Immature natural killer cell (primary cell): Measurements from ENCODE around the gene DSCAM. TPM values are rescaled to one million over a fixed set of nuclear protein-coding genes. Genes with fewer than 3 reads are reported as not detected.

Source experiments
- DNase-seq, 3 donors: peaks; one replicate each; pipeline ENCODE4 v3.0.0; 2022; ENCODE audit warnings: mixed read lengths in 1 of 3
- H3K27ac Mint-ChIP-seq, 6 donors: one replicate each; pipeline ENCODE4 v1.8.0; 2020; ENCODE audit warnings: mixed read lengths in 6 of 6, mild to moderate bottlenecking in 5 of 6, inconsistent platforms in 4 of 6, moderate library complexity in 3 of 6
- H3K27me3 Mint-ChIP-seq, 3 donors: one replicate each; pipeline ENCODE4 v1.8.0; 2020 to 2021; ENCODE audit warnings: low read depth in 3 of 3, mild to moderate bottlenecking in 3 of 3, mixed read lengths in 3 of 3, moderate library complexity in 3 of 3, inconsistent platforms in 1 of 3
- H3K36me3 Mint-ChIP-seq, 3 donors: one replicate each; pipeline ENCODE4 v1.8.0; 2020; ENCODE audit warnings: mixed read lengths in 3 of 3, inconsistent platforms in 2 of 3, mild to moderate bottlenecking in 2 of 3
- H3K4me1 Mint-ChIP-seq, 2 donors: one replicate each; pipeline ENCODE4 v1.8.0; 2020; ENCODE audit warnings: inconsistent platforms in 2 of 2, mild to moderate bottlenecking in 2 of 2, mixed read lengths in 2 of 2, moderate library complexity in 1 of 2
- H3K4me3 Mint-ChIP-seq, 5 donors: one replicate each; pipeline ENCODE4 v1.8.0; 2020; ENCODE audit warnings: mild to moderate bottlenecking in 5 of 5, mixed read lengths in 5 of 5, inconsistent platforms in 3 of 5, moderate library complexity in 3 of 5
- H3K9me3 Mint-ChIP-seq, 6 donors: one replicate each; pipeline ENCODE4 v1.8.0; 2020; ENCODE audit warnings: mild to moderate bottlenecking in 6 of 6, mixed read lengths in 6 of 6, inconsistent platforms in 4 of 6, moderate library complexity in 3 of 6
- polyA plus RNA-seq, 3 donors: library from polyadenylated mRNA; unstranded; fragments of 300-500 nt; fragmentation: Illumina TruSeq; gene quantifications; one replicate each; pipeline ENCODE4 v1.2.3, GENCODE V29; 2021

The DSCAM gene
- polyA plus RNA-seq, 3 donors from 2014 or later: not detected

DNA sequence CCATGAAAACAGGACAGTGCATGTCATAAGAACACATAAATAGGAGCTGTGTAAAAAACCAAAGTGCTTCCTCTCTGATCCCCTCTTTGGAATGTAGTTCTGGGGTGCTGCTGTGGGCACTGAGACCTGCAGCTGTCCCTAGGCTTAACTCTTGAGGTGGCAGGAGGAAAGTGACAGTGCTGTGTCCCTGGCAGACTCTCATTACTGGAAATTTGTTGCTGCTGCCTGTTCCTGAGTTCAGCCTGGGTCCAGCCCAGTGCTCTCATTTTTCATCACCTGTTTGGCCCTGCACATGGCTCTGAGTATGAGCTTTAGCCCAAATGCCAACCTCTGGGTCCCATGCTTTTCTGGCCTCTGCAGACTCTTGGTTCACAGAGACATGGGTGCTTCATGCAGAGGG, 329.3 kb downstream of the DSCAM start:
- Mint-ChIP-seq H3K9me3 (peaks cover 0 to 9% (median 0%) of the 10 kb centered on the region in 6 donors), H3K4me1 (no peaks in the 10 kb centered on the region), H3K27me3 (no peaks in the 10 kb centered on the region), H3K36me3 (no peaks in the 10 kb centered on the region), H3K4me3 (no peak overlapping the region), H3K27ac (no peak overlapping the region)
- no peak for DNase-seq

DNA sequence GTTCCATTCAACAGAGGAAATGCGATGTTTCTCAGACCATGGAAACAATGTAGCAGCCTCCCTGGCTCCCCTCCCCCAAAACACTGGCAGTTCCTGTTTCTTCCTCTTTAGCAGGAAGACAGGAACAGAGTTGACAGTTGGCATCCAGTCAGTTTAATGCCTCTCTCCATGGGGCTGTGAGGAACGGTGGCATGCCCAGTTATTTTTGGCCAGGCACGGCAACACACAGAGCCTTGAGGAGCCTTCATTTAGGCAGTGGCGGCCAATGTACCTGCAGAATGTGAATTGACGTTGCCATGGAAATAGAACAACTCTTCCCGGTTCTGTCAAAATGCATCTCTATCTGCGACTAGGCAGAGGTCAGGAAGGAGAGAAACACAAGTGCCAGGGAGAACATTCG, 330.6 kb downstream of the DSCAM start:
- Mint-ChIP-seq H3K4me1 (no peaks in the 10 kb centered on the region), H3K36me3 (no peaks in the 10 kb centered on the region), H3K27me3 (no peaks in the 10 kb centered on the region), H3K9me3 (peaks cover 0 to 9% (median 0%) of the 10 kb centered on the region in 6 donors), H3K4me3 (no peak overlapping the region), H3K27ac (no peak overlapping the region)
- DNase-seq: no peak

DNA sequence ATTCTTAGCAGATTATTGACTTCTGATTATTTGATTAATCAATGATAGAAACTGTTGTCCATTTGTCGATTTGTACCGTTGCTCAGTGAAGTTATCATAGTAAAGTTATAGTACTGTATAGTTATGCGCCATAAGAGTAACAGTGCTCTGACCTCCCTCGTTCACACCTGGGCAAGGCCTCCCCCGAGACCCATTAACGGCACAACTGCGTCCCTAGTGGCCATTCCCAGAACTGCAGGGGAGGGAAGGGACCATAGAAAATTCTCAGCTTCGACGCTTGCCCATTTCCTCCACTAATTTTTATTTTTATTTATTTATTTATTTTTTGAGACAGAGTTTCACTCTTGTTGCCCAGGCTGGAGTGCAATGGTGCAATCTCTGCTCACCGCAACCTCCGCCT, 334.4 kb downstream of the DSCAM start:
- no peak overlapping the region for H3K4me3 Mint-ChIP-seq
- peaks cover 0 to 11% (median 3%) of the 10 kb centered on the region in 6 donors for H3K9me3 Mint-ChIP-seq
- no peak overlapping the region for H3K27ac Mint-ChIP-seq
- no peak for DNase-seq
- peaks cover 0 to 1% (median 0%) of the 10 kb centered on the region in 3 donors for H3K27me3 Mint-ChIP-seq
- H3K4me1 Mint-ChIP-seq: no peaks in the 10 kb centered on the region
- no peaks in the 10 kb centered on the region for H3K36me3 Mint-ChIP-seq

DNA sequence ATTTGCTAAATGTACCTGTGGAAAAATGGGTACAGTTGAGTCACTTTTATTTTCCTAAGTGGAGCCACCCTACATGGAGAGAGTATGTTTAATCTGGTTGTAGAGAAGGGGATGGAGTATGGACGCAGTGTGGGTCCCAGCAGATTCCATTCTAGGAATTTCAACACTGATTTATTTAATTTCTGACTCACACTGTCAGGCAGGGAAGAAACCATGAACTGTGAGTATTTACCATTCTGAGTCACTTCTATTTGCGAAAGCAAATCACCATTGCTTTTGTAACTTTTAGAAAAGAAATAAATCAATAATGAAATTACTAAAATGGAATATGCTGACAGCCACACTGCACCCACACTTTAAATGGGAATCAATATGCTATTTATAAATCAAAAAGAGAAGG, 339.0 kb downstream of the DSCAM start:
- Mint-ChIP-seq H3K4me3 (no peak overlapping the region), H3K4me1 (no peaks in the 10 kb centered on the region), H3K36me3 (no peaks in the 10 kb centered on the region), H3K9me3 (peaks cover 0 to 14% (median 1%) of the 10 kb centered on the region in 6 donors), H3K27me3 (peaks cover 0 to 1% (median 0%) of the 10 kb centered on the region in 3 donors), H3K27ac (no peak overlapping the region)
- DNase-seq: no peak

DNA sequence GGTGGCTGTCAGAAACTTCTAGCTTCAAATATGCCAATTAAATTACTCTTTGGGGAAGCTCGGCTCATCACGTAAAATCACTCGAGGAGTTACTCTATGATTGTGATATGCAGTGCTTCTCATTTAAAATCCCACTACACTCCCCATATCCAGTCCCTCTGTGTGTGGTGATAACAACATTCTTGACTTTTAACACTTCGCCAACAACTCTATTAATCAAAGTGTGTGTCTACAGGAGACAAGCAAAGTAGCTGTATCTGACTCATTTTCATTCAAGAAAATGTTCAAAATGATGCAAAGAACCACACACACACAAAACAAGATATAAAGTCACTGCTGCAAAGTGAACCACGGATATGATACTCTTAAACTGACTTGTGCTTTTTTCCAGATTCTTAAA, 341.3 kb downstream of the DSCAM start:
- Mint-ChIP-seq H3K4me1 (no peaks in the 10 kb centered on the region), H3K4me3 (no peak overlapping the region), H3K36me3 (no peaks in the 10 kb centered on the region), H3K27me3 (peaks cover 0 to 1% (median under 1%) of the 10 kb centered on the region in 3 donors), H3K27ac (no peak overlapping the region), H3K9me3 (peaks cover 0 to 16% (median 3%) of the 10 kb centered on the region in 6 donors)
- DNase-seq: no peak

DNA sequence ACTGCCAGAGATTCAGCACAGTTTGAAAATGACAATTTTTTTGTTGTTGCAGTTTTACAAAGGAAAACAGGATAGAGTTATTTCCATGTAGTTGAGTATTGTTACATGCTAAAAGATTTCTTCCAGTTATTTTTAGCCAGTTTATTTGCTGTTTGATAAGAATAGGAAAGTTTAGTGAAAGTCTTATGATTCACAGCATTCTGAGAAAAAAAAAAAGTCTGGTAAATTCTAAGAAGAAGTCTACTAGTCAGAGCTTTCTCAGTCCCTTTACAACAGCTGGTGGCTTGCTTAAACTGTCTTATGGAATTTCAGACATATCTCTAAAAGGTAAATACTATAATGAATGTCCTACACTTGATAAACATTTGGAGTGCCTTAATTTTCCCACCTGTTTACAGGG, 341.7 kb downstream of the DSCAM start:
- Mint-ChIP-seq H3K27me3 (peaks cover 0 to 2% (median 1%) of the 10 kb centered on the region in 3 donors), H3K4me1 (no peaks in the 10 kb centered on the region), H3K4me3 (no peak overlapping the region), H3K9me3 (peaks cover 0 to 19% (median 4%) of the 10 kb centered on the region in 6 donors), H3K27ac (no peak overlapping the region), H3K36me3 (no peaks in the 10 kb centered on the region)
- no peak for DNase-seq

DNA sequence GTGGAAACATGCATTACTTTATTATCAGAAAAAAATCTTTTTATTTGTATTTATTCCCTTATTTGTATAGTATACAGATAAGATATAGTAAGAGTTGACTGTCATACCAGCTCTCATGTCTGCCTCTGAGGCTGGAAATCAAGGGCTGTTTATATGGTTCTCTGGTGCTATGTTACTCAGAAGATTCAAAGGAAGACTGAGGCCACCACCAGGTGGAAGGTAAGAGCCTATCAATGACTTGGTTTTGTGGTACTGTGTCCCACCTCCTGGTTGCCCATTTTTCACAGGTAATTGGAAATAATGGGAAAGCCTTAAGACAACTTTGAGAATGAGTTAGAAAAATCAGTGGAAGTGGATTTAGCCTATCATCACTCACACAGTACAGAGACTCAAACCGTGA, 342.1 kb downstream of the DSCAM start:
- peaks cover 0 to 17% (median 5%) of the 10 kb centered on the region in 6 donors for H3K9me3 Mint-ChIP-seq
- no peak overlapping the region for H3K4me3 Mint-ChIP-seq
- H3K27ac Mint-ChIP-seq: no peak overlapping the region
- peaks cover 0 to 2% (median 1%) of the 10 kb centered on the region in 3 donors for H3K27me3 Mint-ChIP-seq
- no peak for DNase-seq
- H3K4me1 Mint-ChIP-seq: no peaks in the 10 kb centered on the region
- H3K36me3 Mint-ChIP-seq: no peaks in the 10 kb centered on the region

DNA sequence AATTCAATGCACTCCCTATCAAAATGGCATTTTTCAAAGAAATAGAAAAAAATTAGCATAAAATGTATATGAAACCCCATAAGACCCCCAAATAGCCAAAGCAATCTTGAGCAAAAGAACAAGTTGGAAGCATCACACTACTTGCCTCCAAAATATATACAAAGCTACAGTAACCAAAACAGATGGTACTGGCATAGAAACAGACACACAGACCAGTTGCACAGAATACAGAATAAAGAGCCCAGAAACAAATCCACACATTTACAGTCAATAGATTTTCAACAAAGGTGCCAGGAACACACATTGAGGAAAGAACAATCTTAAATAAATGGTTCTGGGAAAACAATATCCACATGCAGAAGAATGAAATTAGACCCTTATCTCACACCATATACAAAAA, 350.8 kb downstream of the DSCAM start:
- DNase-seq: no peak
- peaks cover 11 to 22% (median 17%) of the 10 kb centered on the region in 6 donors for H3K9me3 Mint-ChIP-seq
- peaks cover 0 to 4% (median 0%) of the 10 kb centered on the region in 3 donors for H3K36me3 Mint-ChIP-seq
- H3K27ac Mint-ChIP-seq: no peak overlapping the region
- peaks cover 0 to 2% (median 0%) of the 10 kb centered on the region in 3 donors for H3K27me3 Mint-ChIP-seq
- H3K4me1 Mint-ChIP-seq: no peaks in the 10 kb centered on the region
- H3K4me3 Mint-ChIP-seq: no peak overlapping the region

DNA sequence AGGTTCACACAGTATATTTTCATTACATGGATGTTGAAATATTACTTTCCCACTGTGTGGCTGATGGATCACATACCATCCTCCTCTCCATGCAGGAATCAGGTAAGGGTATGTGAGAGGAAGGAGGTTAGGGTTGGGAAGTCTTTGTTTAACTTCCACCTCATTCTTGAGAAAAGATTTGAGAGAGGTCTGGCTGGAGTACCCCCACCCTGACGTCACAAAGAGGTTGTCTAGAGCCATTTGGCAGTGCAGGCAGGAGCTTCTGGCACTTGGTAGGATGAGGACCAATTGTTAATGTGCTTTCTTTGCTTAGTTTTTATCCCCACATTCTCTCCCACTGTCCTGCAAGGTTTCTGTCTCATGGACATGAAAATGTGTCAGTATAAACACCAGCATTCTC, 356.6 kb downstream of the DSCAM start:
- Mint-ChIP-seq H3K27ac (no peak overlapping the region), H3K27me3 (no peaks in the 10 kb centered on the region), H3K4me3 (no peak overlapping the region), H3K4me1 (no peaks in the 10 kb centered on the region), H3K9me3 (peaks cover 12 to 25% (median 20%) of the 10 kb centered on the region in 6 donors), H3K36me3 (peaks cover 0 to 4% (median 0%) of the 10 kb centered on the region in 3 donors)
- DNase-seq: no peak

DNA sequence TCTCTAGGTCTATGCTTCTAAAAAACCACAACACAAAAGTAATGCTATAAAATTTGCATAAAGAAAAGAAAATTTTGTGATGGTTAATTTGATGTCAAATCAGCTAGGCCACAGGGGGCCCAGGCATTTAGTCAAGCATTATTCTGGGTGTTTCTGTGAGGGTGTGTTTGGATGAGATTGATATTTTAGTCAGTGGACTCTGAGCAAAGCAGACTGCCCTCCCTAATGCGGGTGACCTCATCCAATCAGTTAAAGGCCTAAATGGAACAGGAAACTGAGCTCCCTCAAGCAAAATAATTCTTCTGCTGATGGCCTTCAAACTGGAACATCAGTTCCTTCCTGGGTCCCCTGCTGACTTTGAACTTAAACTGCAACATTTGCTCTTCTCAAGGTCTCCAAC, 358.0 kb downstream of the DSCAM start:
- H3K27ac Mint-ChIP-seq: no peak overlapping the region
- H3K4me3 Mint-ChIP-seq: no peak overlapping the region
- H3K36me3 Mint-ChIP-seq: peaks cover 0 to 4% (median 0%) of the 10 kb centered on the region in 3 donors

DNA sequence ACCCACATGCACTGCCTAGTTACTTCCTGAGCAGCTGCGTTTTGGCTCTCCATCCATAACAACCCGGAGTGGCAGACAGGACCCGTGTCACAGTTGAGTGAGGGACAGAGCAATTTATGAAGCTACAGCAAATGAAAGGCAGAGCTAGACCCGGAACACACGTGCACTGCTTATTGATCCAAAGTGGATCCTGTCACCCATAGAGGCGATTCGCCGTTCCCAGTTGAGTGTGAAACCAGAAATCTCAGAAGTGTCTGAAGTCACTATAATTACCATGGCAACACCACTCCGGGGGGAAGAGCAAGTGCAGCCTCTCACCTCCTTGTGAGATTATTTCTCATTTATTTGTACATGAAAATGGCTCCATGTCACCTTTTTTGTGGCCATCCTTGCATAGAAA, 365.2 kb downstream of the DSCAM start:
- no peak for DNase-seq
- Mint-ChIP-seq H3K4me1 (no peaks in the 10 kb centered on the region), H3K27me3 (peaks cover 0 to 3% (median 0%) of the 10 kb centered on the region in 3 donors), H3K27ac (no peak overlapping the region), H3K36me3 (no peaks in the 10 kb centered on the region), H3K4me3 (no peak overlapping the region), H3K9me3 (peaks cover 0 to 6% (median 0%) of the 10 kb centered on the region in 6 donors)

More for the DNA sequence above, 358.0 kb downstream of the DSCAM start:
- Mint-ChIP-seq H3K9me3 (peaks cover 12 to 25% (median 19%) of the 10 kb centered on the region in 6 donors), H3K4me1 (no peaks in the 10 kb centered on the region), H3K27me3 (no peaks in the 10 kb centered on the region)
- no peak for DNase-seq

DNA sequence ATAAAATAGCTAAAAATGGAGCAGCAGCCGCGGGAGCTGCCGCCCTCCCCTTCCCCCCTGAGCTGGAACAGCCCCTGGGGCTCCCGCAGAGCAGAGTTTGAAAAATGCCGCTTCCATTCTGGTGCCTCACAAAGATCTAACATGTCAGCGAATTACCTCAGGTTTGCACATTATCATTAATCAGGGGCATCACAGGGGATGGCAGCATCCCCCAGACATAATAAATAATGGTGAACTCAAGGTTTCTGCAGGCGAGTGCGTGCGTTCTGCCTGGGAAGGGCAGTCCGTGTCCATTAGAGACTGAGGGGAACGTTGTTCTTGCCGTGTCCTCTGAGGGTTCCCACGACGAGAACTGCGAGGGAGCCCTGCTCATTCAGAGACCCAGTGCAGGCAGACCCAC, 372.4 kb downstream of the DSCAM start:
- Mint-ChIP-seq H3K27me3 (peaks cover 0 to 8% (median 1%) of the 10 kb centered on the region in 3 donors), H3K27ac (no peak overlapping the region), H3K9me3 (peaks cover 0 to 12% (median 3%) of the 10 kb centered on the region in 6 donors), H3K36me3 (no peaks in the 10 kb centered on the region), H3K4me1 (no peaks in the 10 kb centered on the region), H3K4me3 (no peak overlapping the region)
- DNase-seq: no peak

DNA sequence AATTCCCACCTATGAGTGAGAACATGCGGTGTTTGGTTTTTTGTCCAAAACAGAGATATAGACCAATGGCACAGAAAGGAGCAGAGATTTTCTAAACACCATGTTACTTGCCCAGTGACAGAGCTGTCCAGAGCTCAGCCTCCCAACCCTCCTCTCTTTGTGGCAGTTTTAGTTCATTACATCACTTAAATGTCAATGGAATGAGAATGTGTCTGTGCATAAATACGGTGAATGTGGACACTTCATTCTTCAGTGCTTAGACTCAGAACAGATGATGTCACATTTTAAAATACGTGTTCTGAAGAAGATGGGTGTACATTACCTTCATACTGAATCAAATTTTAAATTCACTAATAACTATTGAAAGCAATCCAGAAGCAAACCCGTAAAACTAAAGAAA, 374.9 kb downstream of the DSCAM start:
- Mint-ChIP-seq H3K27me3 (peaks cover 0 to 9% (median 0%) of the 10 kb centered on the region in 3 donors), H3K4me3 (no peak overlapping the region), H3K9me3 (peaks cover 0 to 6% (median 4%) of the 10 kb centered on the region in 6 donors), H3K27ac (no peak overlapping the region), H3K4me1 (no peaks in the 10 kb centered on the region), H3K36me3 (no peaks in the 10 kb centered on the region)
- DNase-seq: no peak

DNA sequence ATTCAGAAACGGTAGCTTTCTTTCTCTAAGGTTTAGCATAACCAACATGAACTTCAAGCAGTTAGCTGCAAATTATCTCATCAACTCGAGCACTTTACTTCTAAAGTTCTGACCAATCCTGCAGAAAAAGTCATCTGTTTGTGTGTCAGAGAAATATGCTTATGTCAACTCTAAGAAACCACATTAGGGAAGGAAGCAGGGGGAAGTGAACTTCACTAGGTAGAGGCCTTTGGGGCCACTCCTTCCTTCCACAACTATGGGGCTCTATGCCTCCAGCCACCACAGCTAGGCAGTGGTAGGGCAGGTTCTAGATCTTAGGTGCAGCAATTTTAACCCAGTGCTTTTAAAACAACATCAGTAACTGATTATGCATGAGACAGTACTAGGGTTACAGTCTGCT, 375.9 kb downstream of the DSCAM start:
- peaks cover 0 to 6% (median 4%) of the 10 kb centered on the region in 6 donors for H3K9me3 Mint-ChIP-seq
- H3K27ac Mint-ChIP-seq: no peak overlapping the region
- DNase-seq: no peak
- peaks cover 0 to 9% (median 0%) of the 10 kb centered on the region in 3 donors for H3K27me3 Mint-ChIP-seq
- H3K4me3 Mint-ChIP-seq: no peak overlapping the region
- no peaks in the 10 kb centered on the region for H3K36me3 Mint-ChIP-seq
- no peaks in the 10 kb centered on the region for H3K4me1 Mint-ChIP-seq

DNA sequence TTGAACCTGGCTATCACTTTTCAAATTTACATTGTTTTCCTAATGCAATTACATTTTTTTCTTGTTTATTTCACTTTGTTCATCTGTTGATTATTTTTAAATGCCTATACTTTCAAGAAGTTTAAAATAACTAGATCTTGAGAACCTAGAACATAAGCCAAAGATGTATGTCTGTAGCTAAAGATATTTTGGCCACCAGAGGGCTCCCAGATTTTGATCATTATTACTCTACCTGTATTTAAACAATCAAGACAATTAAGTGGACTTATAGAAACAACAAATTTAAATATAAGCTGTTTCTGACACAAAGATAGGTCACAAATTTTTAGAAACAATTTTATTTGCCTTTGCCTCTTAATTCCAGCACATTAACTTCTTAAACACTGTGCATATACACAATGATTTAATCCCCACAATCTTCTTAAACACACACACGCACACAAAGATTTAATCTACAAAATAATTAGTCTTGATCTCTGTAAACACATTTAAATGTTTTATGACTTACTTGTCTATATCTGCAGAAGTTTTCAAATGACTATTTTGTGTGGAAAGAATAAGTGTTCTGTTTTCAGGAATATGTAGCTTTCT, 380.0 kb downstream of the DSCAM start:
- no peak for DNase-seq
- no peak overlapping the region for H3K4me3 Mint-ChIP-seq
- H3K9me3 Mint-ChIP-seq: peaks cover 0 to 13% (median 4%) of the 10 kb centered on the region in 6 donors
- no peak overlapping the region for H3K27ac Mint-ChIP-seq
- no peaks in the 10 kb centered on the region for H3K4me1 Mint-ChIP-seq
- H3K36me3 Mint-ChIP-seq: no peaks in the 10 kb centered on the region
- H3K27me3 Mint-ChIP-seq: peaks cover 0 to 4% (median 3%) of the 10 kb centered on the region in 3 donors
